Anterior cingulate cortex (tissue), 58 donors: ENCODE results near the gene DHX38.

Source experiments
- DNase-seq, 58 donors: peaks; one replicate each; lab custom pipeline; 2025; lab: John Stamatoyannopoulos, UW

Gene DHX38

GRCh38 chr16:72112906-72113615 is 19.4 kb downstream of the DHX38 start:
- no peak for DNase-seq

- no peak for DNase-seq
Measured at GRCh38 chr16:72113616-72113945, 19.9 kb downstream of the DHX38 start.

DNA sequence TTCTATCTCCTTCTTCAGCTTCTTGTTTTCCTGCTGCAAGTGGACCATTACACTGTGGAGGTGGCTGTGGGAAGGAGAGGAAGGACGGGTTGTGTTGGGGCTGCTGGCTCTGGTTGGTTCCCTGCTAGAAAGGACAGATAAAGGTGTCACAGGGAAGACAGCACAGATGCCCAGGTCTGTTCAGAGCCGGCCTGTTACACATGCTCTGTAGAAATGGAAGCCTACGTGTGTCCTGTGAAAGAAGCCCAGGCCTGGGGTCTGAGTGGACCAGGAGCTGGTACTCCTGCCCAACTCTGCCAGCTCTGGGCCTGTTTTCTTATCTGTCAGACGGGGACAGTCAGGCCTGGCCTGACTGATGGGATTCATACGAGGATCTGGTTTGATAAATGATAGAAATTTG is 26.4 kb downstream of the DHX38 start:
- no peak for DNase-seq

GRCh38 chr16:72122308-72122707 is 28.7 kb downstream of the DHX38 start:
- DNase-seq: no peak

- no peak for DNase-seq
Measured at GRCh38 chr16:72122916-72123315, 29.3 kb downstream of the DHX38 start.

GRCh38 chr16:72123426-72123825 is 29.8 kb downstream of the DHX38 start:
- DNase-seq: no peak

- no peak for DNase-seq
Measured at GRCh38 chr16:72124148-72124547, 30.5 kb downstream of the DHX38 start.

GRCh38 chr16:72124761-72125634 is 31.4 kb downstream of the DHX38 start:
- DNase-seq: peak in 55 of 58 donors; percentile 7 to 79 (median 56)

DNA sequence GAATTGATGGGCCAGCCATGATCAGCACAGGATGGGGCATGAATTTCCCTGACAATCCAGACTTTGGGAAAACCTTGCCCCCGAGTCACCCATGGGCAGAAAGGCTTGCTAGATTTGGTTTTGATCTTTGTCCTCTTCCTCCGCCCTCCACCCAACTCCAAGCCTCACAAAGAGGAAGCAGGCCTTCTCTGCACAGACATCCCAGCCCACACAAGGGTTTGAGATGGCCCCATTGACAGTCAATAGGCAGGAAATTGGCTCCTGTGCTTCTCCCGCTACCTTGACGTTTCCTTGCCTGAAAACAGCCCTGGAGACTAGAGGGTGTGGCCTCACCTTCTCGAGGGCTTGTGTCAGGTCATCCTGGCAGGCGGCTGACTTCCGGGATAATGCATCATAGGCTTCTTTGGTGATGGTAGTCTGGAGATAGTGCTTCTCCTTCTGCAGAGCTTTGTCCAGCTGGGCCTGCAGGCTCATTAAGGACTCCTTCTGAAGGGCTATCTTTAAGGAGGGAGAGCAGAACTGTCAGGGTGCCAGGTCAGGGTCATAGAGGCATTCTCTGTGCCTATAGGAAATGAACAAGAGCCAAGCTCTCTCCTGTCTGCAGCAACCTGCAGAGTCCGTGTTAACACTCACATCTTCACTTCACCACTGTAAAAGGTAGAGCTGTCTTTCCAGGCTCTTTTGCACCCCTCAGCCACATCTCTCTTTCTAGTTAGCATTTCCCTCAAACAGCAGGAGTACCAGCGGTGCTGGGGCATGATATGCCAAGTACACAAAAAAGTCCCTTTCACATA is 32.2 kb downstream of the DHX38 start:
- peak in 1 of 58 donors; percentile 3 for DNase-seq

- peak in 1 of 58 donors; percentile 12 for DNase-seq
Measured at GRCh38 chr16:72126429-72126765, 32.8 kb downstream of the DHX38 start.

GRCh38 chr16:72128701-72129100 is 35.1 kb downstream of the DHX38 start:
- no peak for DNase-seq

DNA sequence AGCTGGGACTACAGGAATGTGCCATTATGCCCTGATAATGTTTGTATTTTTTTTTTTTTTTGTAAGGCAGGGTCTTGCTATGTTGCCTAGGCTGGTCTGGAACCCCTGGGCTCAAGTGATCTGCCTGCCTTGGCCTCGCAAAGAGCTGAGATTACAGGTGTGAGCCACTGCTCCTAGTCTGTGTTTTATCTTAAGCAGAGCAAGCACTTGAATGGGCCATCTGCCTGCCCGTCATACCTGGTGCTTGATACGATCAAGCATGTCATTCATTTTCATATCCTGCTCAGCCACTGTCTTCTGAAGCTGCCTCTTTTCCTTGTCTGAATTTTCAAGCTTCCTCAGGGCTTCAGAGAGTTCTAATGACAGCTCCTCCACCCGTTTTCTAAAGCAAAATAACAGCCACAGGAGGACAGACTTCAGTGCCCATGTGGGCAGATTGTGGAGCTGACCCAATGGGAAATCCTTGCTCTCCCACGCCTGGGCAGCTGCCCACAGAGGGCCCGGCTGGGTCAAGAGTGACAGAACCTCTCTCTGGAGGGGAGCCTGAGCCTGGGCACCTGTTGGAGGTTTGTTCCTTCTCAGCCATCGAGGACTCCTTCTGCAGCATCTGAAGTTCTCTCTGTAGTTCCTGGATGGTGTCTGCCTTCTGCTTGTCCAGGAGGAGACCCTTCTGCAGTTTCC is 36.5 kb downstream of the DHX38 start:
- DNase-seq: no peak

GRCh38 chr16:72131036-72131435 is 37.4 kb downstream of the DHX38 start:
- peak in 1 of 58 donors; percentile 2 for DNase-seq

GRCh38 chr16:72132726-72133125 is 39.1 kb downstream of the DHX38 start:
- DNase-seq: no peak

- DNase-seq: no peak
Measured at GRCh38 chr16:72134507-72134906, 40.9 kb downstream of the DHX38 start.

- DNase-seq: no peak
Measured at GRCh38 chr16:72137380-72138063, 43.9 kb downstream of the DHX38 start.

GRCh38 chr16:72138064-72138572 is 44.5 kb downstream of the DHX38 start:
- no peak for DNase-seq

DNA sequence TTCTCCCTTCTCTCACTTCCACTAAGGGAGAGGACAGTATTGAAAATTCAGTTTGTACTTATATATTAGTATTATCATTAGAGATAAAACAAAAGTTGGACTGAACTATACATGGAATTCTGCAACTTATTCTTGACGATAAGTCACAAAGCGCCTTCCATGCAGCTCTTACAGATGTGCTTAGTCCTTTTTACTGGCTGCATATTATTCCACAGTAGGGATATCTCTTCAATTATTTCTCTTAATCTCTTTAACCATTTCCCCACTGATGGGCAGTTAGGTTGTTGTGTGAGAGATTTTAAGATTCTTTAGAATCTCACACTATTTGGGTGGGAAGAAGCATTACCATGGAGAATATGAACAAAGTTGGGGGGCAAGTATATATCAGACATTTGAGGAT is 46.3 kb downstream of the DHX38 start:
- no peak for DNase-seq

DNA sequence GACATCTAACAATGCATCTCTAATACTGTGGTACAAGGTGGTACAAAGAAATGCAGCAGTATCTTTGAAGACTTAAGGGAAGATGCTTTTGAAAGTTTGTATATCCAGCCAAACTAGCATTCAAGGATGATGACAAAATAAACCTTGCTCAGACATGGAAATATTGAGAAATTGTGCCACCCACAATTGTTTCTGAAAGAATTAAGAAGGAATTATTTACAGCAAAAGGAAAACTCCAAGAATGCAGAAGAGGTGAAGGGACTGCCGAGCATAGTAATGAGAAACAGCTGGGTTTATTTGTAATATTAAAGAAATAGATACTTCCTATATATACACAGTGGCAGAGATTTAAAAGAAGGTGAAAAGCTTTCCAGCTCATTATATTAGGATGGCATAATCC is 48.8 kb downstream of the DHX38 start:
- no peak for DNase-seq
